Gastroesophageal sphincter (tissue), 4 donors: ENCODE results near the gene RIPK4. TPM values are rescaled to one million over a fixed set of nuclear protein-coding genes. Genes with fewer than 3 reads are reported as not detected.

ENCODE experiments used
- ATAC-seq: fragments of 150-250 bp; one replicate; pipeline ENCODE4 v1.9.1; 2016; ENCODE audit warnings: mild to moderate bottlenecking, moderate library complexity
- H3K27ac ChIP-seq, 4 donors: fragments of 200-600 bp; sonication (generic) in 3 of 4; 1 replicate in 3 of 4; 2 replicates in 1 of 4; pipeline ENCODE4 v1.5.1; 2016 to 2019
- H3K27me3 ChIP-seq: fragments of 200-600 bp; sonication (generic); one replicate; pipeline ENCODE4 v1.5.1; 2019
- H3K36me3 ChIP-seq, 2 donors: fragments of 200-600 bp; sonication (generic); one replicate each; pipeline ENCODE4 v1.5.1; 2019; ENCODE audit warnings: control low read depth in 1 of 2
- H3K4me1 ChIP-seq, 3 donors: fragments of 200-600 bp; sonication (generic); 1 replicate in 2 of 3; 2 replicates in 1 of 3; pipeline ENCODE4 v1.5.1; 2016 to 2019; ENCODE audit warnings: control low read depth in 2 of 3
- H3K4me3 ChIP-seq, 2 donors: fragments of 200-600 bp; sonication (generic); one replicate each; pipeline ENCODE4 v1.5.1; 2019; ENCODE audit warnings: mild to moderate bottlenecking in 1 of 2, moderate library complexity in 1 of 2
- H3K9me3 ChIP-seq, 3 donors: fragments of 200-600 bp; sonication (generic); one replicate each; pipeline ENCODE4 v1.5.1; 2017 to 2019; ENCODE audit warnings: control low read depth in 2 of 3
- CTCF ChIP-seq, 4 experiments: fragments of 200-600 bp in 2 of 4; fragments of 450-650 bp in 2 of 4; sonication (generic) in 1 of 4; IDR thresholded peaks; one replicate each; pipeline ENCODE4 v1.5.1; 2017 to 2019; ENCODE audit warnings: antibody characterized with exemption in 4 of 4, mild to moderate bottlenecking in 2 of 4, moderate library complexity in 2 of 4
- EP300 ChIP-seq: sonication (generic); formaldehyde crosslinking; IDR thresholded peaks from one replicate; pipeline ENCODE4 v1.6.1; 2017; ENCODE audit warnings: antibody characterized with exemption, mild to moderate bottlenecking
- POLR2A ChIP-seq, 2 donors: fragments of 450-650 bp; IDR thresholded peaks; one replicate each; pipeline ENCODE4 v1.6.1; 2017; ENCODE audit warnings: antibody characterized with exemption in 2 of 2, mild to moderate bottlenecking in 2 of 2, moderate library complexity in 1 of 2
- POLR2AphosphoS5 ChIP-seq: sonication (generic); formaldehyde crosslinking; IDR thresholded peaks from one replicate; pipeline ENCODE4 v1.6.1; 2017; ENCODE audit warnings: antibody characterized with exemption
- WGBS, 2 donors: methylation state at CpG; one replicate each; pipeline ENCODE4 v1.1.5; 2018; ENCODE audit warnings: low coverage in 1 of 2; 5-methylcytosine and 5-hydroxymethylcytosine counted together
- total RNA-seq, 4 donors: library from RNA; depleted of rRNA; stranded (reverse); fragments of >200 nt; gene quantifications; one replicate each; pipeline ENCODE4 v1.1.0, GENCODE V29; 2016

Gene RIPK4
- total RNA-seq, 4 donors from 2014 or later = 0.40 to 5.8 (median 1.5) TPM

- H3K9me3 ChIP-seq = no peaks in the 10 kb centered on the region
- no peak for ATAC-seq
- H3K36me3 ChIP-seq = no peaks in the 10 kb centered on the region
- 30 to 69% methylated on average over 3 to 4 of the region's 14 CpGs for WGBS, 2 donors
- H3K27me3 ChIP-seq = peaks cover 98% of the 10 kb centered on the region
- H3K27ac ChIP-seq = no peak overlapping the region
- H3K4me3 ChIP-seq = no peak overlapping the region
- no peak for TF ChIP-seq POLR2AphosphoS5
- TF ChIP-seq CTCF (IDR thresholded peaks at IDR 0.05) = no peak
- no peak for TF ChIP-seq EP300
- TF ChIP-seq POLR2A (IDR thresholded peaks at IDR 0.05) = no peak
- H3K4me1 ChIP-seq = peaks cover 0 to 31% (median 14%) of the 10 kb centered on the region in 3 donors
These were observed 4.2 kb upstream of the RIPK4 start for GRCh38 chr21:41770901-41771624.

- H3K36me3 ChIP-seq = no peaks in the 10 kb centered on the region
- no peak overlapping the region for H3K4me3 ChIP-seq
- TF ChIP-seq POLR2A (IDR thresholded peaks at IDR 0.05) (no peak), POLR2AphosphoS5 (no peak), EP300 (no peak), CTCF (IDR thresholded peaks at IDR 0.05) (no peak)
- no peak for ATAC-seq
- peaks cover 0 to 31% (median 14%) of the 10 kb centered on the region in 3 donors for H3K4me1 ChIP-seq
- 55 to 71% methylated on average over 1 to 4 of the region's 5 CpGs for WGBS, 2 donors
- no peaks in the 10 kb centered on the region for H3K9me3 ChIP-seq
- H3K27me3 ChIP-seq = peaks cover 98% of the 10 kb centered on the region
- no peak overlapping the region for H3K27ac ChIP-seq
These were observed 3.1 kb upstream of the RIPK4 start for GRCh38 chr21:41769933-41770332.

GRCh38 chr21:41769521-41769920 lies 2.7 kb upstream of the RIPK4 start:
- Histone ChIP-seq H3K27me3 (peaks cover 100% of the 10 kb centered on the region), H3K9me3 (no peaks in the 10 kb centered on the region), H3K27ac (no peak overlapping the region), H3K4me1 (peaks cover 0 to 31% (median 14%) of the 10 kb centered on the region in 3 donors), H3K36me3 (no peaks in the 10 kb centered on the region), H3K4me3 (no peak overlapping the region)
- no peak for ATAC-seq
- no peak for TF ChIP-seq POLR2A (IDR thresholded peaks at IDR 0.05)
- no peak for TF ChIP-seq EP300
- no peak for TF ChIP-seq CTCF (IDR thresholded peaks at IDR 0.05)
- TF ChIP-seq POLR2AphosphoS5 = no peak
- WGBS, 2 donors = 56 to 82% methylated on average over 4 to 7 of the region's 7 CpGs

- WGBS, 2 donors = 15 to 30% methylated on average over 4 to 8 of the region's 10 CpGs
These were observed 2.3 kb upstream of the RIPK4 start for GRCh38 chr21:41769111-41769510.

More at GRCh38 chr21:41769111-41769510, 2.3 kb upstream of the RIPK4 start:
- ATAC-seq = no peak
- no peaks in the 10 kb centered on the region for H3K36me3 ChIP-seq
- TF ChIP-seq CTCF (IDR thresholded peaks at IDR 0.05) = no peak
- TF ChIP-seq POLR2A (IDR thresholded peaks at IDR 0.05) = no peak
- TF ChIP-seq EP300 = no peak
- TF ChIP-seq POLR2AphosphoS5 = no peak
- peaks cover 100% of the 10 kb centered on the region for H3K27me3 ChIP-seq
- no peak overlapping the region for H3K27ac ChIP-seq
- H3K4me3 ChIP-seq = peak overlapping the region in 1 of 2 donors; percentile 28
- no peaks in the 10 kb centered on the region for H3K9me3 ChIP-seq
- peaks cover 0 to 31% (median 14%) of the 10 kb centered on the region in 3 donors for H3K4me1 ChIP-seq
